ENCODE results near the gene NPW.

DNA sequence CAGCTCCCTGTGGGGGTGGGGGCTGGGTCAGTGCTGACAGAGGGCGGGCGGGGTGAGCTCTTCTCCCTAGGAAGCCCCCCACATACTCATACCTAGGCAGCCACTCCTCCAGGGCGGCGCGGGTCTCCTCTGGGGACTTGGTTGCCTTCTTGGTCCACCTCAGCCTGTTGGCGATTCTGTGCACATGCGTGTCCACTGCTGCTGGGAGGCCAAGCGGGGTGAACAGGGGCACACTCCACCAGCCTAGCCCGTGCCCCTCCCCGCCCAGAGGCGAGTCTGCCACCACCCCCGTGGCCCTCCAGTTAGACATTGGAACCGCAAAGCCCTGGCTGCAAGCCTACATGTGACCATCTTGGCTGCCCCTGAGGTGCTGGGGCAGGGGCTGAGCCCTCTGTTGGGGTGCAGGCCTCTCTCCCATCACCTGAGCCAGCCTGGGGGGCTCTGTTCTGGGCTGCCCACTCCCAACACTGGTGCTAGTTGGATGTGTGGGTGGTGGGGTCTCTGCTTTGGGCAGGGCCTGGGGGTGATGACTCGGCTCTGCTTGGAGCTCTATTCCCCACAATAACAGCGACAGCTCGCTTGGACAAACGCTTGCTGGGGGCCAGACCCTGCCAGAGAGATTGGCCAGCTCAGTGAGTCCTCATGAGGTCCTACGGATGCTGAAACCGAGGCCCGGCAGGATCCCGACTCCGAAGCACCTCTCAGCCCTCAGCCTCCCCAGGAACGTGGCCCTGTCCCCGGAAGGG is 20.6 kb downstream of the NPW start:
- TF ChIP-seq, protein P1, sequence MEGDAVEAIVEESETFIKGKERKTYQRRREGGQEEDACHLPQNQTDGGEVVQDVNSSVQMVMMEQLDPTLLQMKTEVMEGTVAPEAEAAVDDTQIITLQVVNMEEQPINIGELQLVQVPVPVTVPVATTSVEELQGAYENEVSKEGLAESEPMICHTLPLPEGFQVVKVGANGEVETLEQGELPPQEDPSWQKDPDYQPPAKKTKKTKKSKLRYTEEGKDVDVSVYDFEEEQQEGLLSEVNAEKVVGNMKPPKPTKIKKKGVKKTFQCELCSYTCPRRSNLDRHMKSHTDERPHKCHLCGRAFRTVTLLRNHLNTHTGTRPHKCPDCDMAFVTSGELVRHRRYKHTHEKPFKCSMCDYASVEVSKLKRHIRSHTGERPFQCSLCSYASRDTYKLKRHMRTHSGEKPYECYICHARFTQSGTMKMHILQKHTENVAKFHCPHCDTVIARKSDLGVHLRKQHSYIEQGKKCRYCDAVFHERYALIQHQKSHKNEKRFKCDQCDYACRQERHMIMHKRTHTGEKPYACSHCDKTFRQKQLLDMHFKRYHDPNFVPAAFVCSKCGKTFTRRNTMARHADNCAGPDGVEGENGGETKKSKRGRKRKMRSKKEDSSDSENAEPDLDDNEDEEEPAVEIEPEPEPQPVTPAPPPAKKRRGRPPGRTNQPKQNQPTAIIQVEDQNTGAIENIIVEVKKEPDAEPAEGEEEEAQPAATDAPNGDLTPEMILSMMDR (IDR thresholded peaks at IDR 0.05; ENCODE audit: extremely low read depth in 1 of 2, insufficient read depth in 1 of 2, low read depth in 1 of 2, low read length in 2 of 2) = no peak
- no peak for TF ChIP-seq POLR2A (IDR thresholded peaks at IDR 0.05; ENCODE audit: low read depth, low read length)
- peak; percentile 11 for TF ChIP-seq POLR2AphosphoS5 (IDR thresholded peaks at IDR 0.05; ENCODE audit: insufficient read depth, low read depth, low read length)
- no peak for TF ChIP-seq EZH2 (IDR thresholded peaks at IDR 0.05; ENCODE audit: borderline replicate concordance, low read depth, low read length, severe bottlenecking)
